WI38 (cell line): ENCODE data around the gene GLB1L2.

Source experiments
- H3K4me3 ChIP-seq: 2 replicates; pipeline ENCODE4 v1.5.1; 2011; ENCODE audit warnings: low read depth, mild to moderate bottlenecking, control low read depth, low read length
- CTCF ChIP-seq: IDR thresholded peaks from 2 replicates; pipeline ENCODE4 v1.5.1; 2012; ENCODE audit warnings: low read depth, mild to moderate bottlenecking, control low read depth, low read length

Gene GLB1L2

GRCh38 chr11:134372536-134372935, 40.7 kb downstream of the GLB1L2 start:
- no peak overlapping the region for H3K4me3 ChIP-seq
- TF ChIP-seq CTCF, result no peak

GRCh38 chr11:134372961-134373360, 41.2 kb downstream of the GLB1L2 start:
- no peak overlapping the region for H3K4me3 ChIP-seq
- no peak for TF ChIP-seq CTCF

- no peak overlapping the region for H3K4me3 ChIP-seq
- TF ChIP-seq CTCF, result no peak
These were observed 41.8 kb downstream of the GLB1L2 start for GRCh38 chr11:134373591-134374052.

GRCh38 chr11:134374171-134374570, 42.4 kb downstream of the GLB1L2 start:
- TF ChIP-seq CTCF, result no peak
- H3K4me3 ChIP-seq, result no peak overlapping the region

GRCh38 chr11:134374891-134375550, 43.2 kb downstream of the GLB1L2 start:
- no peak overlapping the region for H3K4me3 ChIP-seq
- no peak for TF ChIP-seq CTCF

- H3K4me3 ChIP-seq, result no peak overlapping the region
- TF ChIP-seq CTCF, result no peak
These were observed 44.5 kb downstream of the GLB1L2 start for GRCh38 chr11:134376150-134376921.

- TF ChIP-seq CTCF, result no peak
- no peak overlapping the region for H3K4me3 ChIP-seq
These were observed 46.1 kb downstream of the GLB1L2 start for GRCh38 chr11:134377876-134378275.
